ENCODE results near the gene MYL6.

MYL6 gene

GRCh38 chr12:56121204-56121870 is 36.8 kb upstream of the MYL6 start:
- TF ChIP-seq JUND (IDR thresholded peaks at IDR 0.05; ENCODE audit: low read depth): no peak
- no peak for DNase-seq (ENCODE audit: low read depth in 1 of 2, low spot score in 1 of 2)
- in situ Hi-C loops (cut with HindIII; ENCODE audit: low pct_unique_long_range_greater_than_20kb, low sequenced_read_pairs): no loop called here

- in situ Hi-C loops (cut with HindIII; ENCODE audit: low pct_unique_long_range_greater_than_20kb, low sequenced_read_pairs): no loop called here
- DNase-seq (ENCODE audit: low read depth in 1 of 2, low spot score in 1 of 2): peak in 1 of 2 experiments; percentile 24
- no peak for TF ChIP-seq JUND (IDR thresholded peaks at IDR 0.05; ENCODE audit: low read depth)
These were observed 35.5 kb upstream of the MYL6 start for GRCh38 chr12:56122637-56123036.

GRCh38 chr12:56124133-56124532 is 34.0 kb upstream of the MYL6 start:
- in situ Hi-C loops (cut with HindIII; ENCODE audit: low pct_unique_long_range_greater_than_20kb, low sequenced_read_pairs): no loop called here
- no peak for DNase-seq (ENCODE audit: low read depth in 1 of 2, low spot score in 1 of 2)
- no peak for TF ChIP-seq JUND (IDR thresholded peaks at IDR 0.05; ENCODE audit: low read depth)

- in situ Hi-C loops (cut with HindIII; ENCODE audit: low pct_unique_long_range_greater_than_20kb, low sequenced_read_pairs): no loop called here
- no peak for TF ChIP-seq JUND (IDR thresholded peaks at IDR 0.05; ENCODE audit: low read depth)
- no peak for DNase-seq (ENCODE audit: low read depth in 1 of 2, low spot score in 1 of 2)
These were observed 31.4 kb upstream of the MYL6 start for GRCh38 chr12:56126732-56127239.

GRCh38 chr12:56127485-56127887 is 30.7 kb upstream of the MYL6 start:
- no peak for DNase-seq (ENCODE audit: low read depth in 1 of 2, low spot score in 1 of 2)
- no peak for TF ChIP-seq JUND (IDR thresholded peaks at IDR 0.05; ENCODE audit: low read depth)
- in situ Hi-C loops (cut with HindIII; ENCODE audit: low pct_unique_long_range_greater_than_20kb, low sequenced_read_pairs): no loop called here

GRCh38 chr12:56127888-56128669 is 30.1 kb upstream of the MYL6 start, which contains the start of gene ESYT1:
TSS of gene ESYT1 (plus strand) at chr12:56128267. CDS start at chr12:56128320, 53 bp downstream.
- in situ Hi-C loops (cut with HindIII; ENCODE audit: low pct_unique_long_range_greater_than_20kb, low sequenced_read_pairs): no loop called here
- TF ChIP-seq JUND (IDR thresholded peaks at IDR 0.05; ENCODE audit: low read depth): no peak
- peak; percentile 96 to 100 for DNase-seq (ENCODE audit: low read depth in 1 of 2, low spot score in 1 of 2)

- DNase-seq (ENCODE audit: low read depth in 1 of 2, low spot score in 1 of 2): peak in 1 of 2 experiments; percentile 18
- in situ Hi-C loops (cut with HindIII; ENCODE audit: low pct_unique_long_range_greater_than_20kb, low sequenced_read_pairs): no loop called here
- no peak for TF ChIP-seq JUND (IDR thresholded peaks at IDR 0.05; ENCODE audit: low read depth)
These were observed 29.4 kb upstream of the MYL6 start for GRCh38 chr12:56128670-56129205.

- peak in 1 of 2 experiments; percentile 42 for DNase-seq (ENCODE audit: low read depth in 1 of 2, low spot score in 1 of 2)
- in situ Hi-C loops (cut with HindIII; ENCODE audit: low pct_unique_long_range_greater_than_20kb, low sequenced_read_pairs): no loop called here
- no peak for TF ChIP-seq JUND (IDR thresholded peaks at IDR 0.05; ENCODE audit: low read depth)
These were observed 28.8 kb upstream of the MYL6 start for GRCh38 chr12:56129206-56129941.

- no peak for TF ChIP-seq JUND (IDR thresholded peaks at IDR 0.05; ENCODE audit: low read depth)
- in situ Hi-C loops (cut with HindIII; ENCODE audit: low pct_unique_long_range_greater_than_20kb, low sequenced_read_pairs): no loop called here
- no peak for DNase-seq (ENCODE audit: low read depth in 1 of 2, low spot score in 1 of 2)
These were observed 28.1 kb upstream of the MYL6 start for GRCh38 chr12:56129942-56130495.

GRCh38 chr12:56130876-56131275 is 27.3 kb upstream of the MYL6 start:
- no peak for TF ChIP-seq JUND (IDR thresholded peaks at IDR 0.05; ENCODE audit: low read depth)
- in situ Hi-C loops (cut with HindIII; ENCODE audit: low pct_unique_long_range_greater_than_20kb, low sequenced_read_pairs): no loop called here
- peak in 1 of 2 experiments; percentile 28 for DNase-seq (ENCODE audit: low read depth in 1 of 2, low spot score in 1 of 2)

GRCh38 chr12:56134897-56135296 is 23.3 kb upstream of the MYL6 start:
- in situ Hi-C loops (cut with HindIII; ENCODE audit: low pct_unique_long_range_greater_than_20kb, low sequenced_read_pairs): no loop called here
- no peak for DNase-seq (ENCODE audit: low read depth in 1 of 2, low spot score in 1 of 2)
- no peak for TF ChIP-seq JUND (IDR thresholded peaks at IDR 0.05; ENCODE audit: low read depth)
